Effector memory CD4-positive, alpha-beta T cell (primary cell): ENCODE data around the gene FSTL4.

Experiments
- DNase-seq, 3 donors: peaks; one replicate each; pipeline ENCODE4 v3.0.0-alpha.2; 2020
- H3K27ac ChIP-seq: 2 replicates; pipeline ENCODE4 v1.7.0; 2013; ENCODE audit warnings: mild to moderate bottlenecking, low read length, moderate library complexity; ENCODE audit not compliant: insufficient read depth, poor library complexity, severe bottlenecking
- H3K27me3 ChIP-seq: replicated peaks from 2 replicates; pipeline ENCODE4 v1.7.0; 2013; ENCODE audit warnings: mild to moderate bottlenecking, low read length; ENCODE audit not compliant: insufficient read depth, control insufficient read depth, poor library complexity, severe bottlenecking
- H3K36me3 ChIP-seq: 2 replicates; pipeline ENCODE4 v1.7.0; 2013; ENCODE audit warnings: mild to moderate bottlenecking, low read length, moderate library complexity; ENCODE audit not compliant: control insufficient read depth, insufficient read depth
- H3K4me1 ChIP-seq: 2 replicates; pipeline ENCODE4 v1.7.0; 2013; ENCODE audit warnings: low read length, mild to moderate bottlenecking; ENCODE audit not compliant: control insufficient read depth, insufficient read depth, poor library complexity, severe bottlenecking
- H3K4me3 ChIP-seq: 2 replicates; pipeline ENCODE4 v1.7.0; 2013; ENCODE audit warnings: low read length, low read depth, mild to moderate bottlenecking; ENCODE audit not compliant: insufficient read depth, poor library complexity, severe bottlenecking
- H3K9me3 ChIP-seq: 2 replicates; pipeline ENCODE4 v1.7.0; 2013; ENCODE audit warnings: mild to moderate bottlenecking, low read length, moderate library complexity; ENCODE audit not compliant: control insufficient read depth

FSTL4 gene

GRCh38 chr5:133347039-133347438, 265.3 kb downstream of the FSTL4 start:
- no peaks in the 10 kb centered on the region for H3K27me3 ChIP-seq
- DNase-seq: no peak
- H3K4me3 ChIP-seq: no peak overlapping the region
- no peak overlapping the region for H3K27ac ChIP-seq
- no peaks in the 10 kb centered on the region for H3K36me3 ChIP-seq
- H3K9me3 ChIP-seq: no peaks in the 10 kb centered on the region
- H3K4me1 ChIP-seq: no peaks in the 10 kb centered on the region

DNA sequence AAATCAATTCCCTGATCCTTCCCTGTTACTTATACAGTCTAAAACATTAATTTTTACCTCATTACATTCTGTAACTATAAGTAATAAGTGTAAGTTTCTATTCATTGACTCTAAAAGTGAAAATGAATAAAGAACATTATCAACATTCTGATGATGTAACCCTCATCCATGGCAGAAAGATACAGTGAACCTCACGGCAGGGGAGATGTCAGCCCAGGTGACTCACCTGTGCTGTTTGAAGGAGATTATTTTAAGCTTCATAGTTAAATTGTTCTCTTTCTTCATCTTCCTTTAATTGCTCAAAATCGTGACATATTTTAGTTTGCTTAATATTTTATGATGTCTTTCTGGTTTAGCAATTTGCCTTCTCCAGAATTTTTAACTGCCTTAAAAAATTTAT, 268.1 kb downstream of the FSTL4 start:
- no peak overlapping the region for H3K4me3 ChIP-seq

DNA sequence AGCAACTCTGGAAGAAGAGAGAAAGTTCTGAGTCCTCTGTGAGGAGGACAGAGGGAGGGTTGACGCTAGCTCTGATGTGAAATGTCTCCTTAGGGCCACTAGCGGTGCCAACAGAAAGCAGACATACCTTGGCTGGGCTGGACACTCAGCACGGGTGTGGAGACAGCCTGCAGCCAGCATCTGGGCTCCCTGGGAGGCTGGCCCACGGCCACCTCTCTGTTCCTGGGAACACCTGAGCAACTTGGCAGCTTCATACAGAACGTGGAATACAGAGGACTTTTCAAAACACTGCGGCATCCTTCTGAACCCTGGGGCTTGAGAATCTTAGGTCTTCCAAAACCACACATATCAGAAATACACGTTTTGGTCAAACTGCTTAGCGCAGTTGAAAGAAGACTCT, 269.1 kb downstream of the FSTL4 start:
- H3K4me3 ChIP-seq: no peak overlapping the region
- DNase-seq: no peak
- no peaks in the 10 kb centered on the region for H3K36me3 ChIP-seq
- no peaks in the 10 kb centered on the region for H3K27me3 ChIP-seq
- H3K9me3 ChIP-seq: no peaks in the 10 kb centered on the region
- H3K27ac ChIP-seq: no peak overlapping the region
- H3K4me1 ChIP-seq: no peaks in the 10 kb centered on the region

More for the DNA sequence above, 268.1 kb downstream of the FSTL4 start:
- Histone ChIP-seq H3K27ac (no peak overlapping the region), H3K9me3 (no peaks in the 10 kb centered on the region), H3K4me1 (no peaks in the 10 kb centered on the region), H3K27me3 (no peaks in the 10 kb centered on the region), H3K36me3 (no peaks in the 10 kb centered on the region)
- DNase-seq: no peak

DNA sequence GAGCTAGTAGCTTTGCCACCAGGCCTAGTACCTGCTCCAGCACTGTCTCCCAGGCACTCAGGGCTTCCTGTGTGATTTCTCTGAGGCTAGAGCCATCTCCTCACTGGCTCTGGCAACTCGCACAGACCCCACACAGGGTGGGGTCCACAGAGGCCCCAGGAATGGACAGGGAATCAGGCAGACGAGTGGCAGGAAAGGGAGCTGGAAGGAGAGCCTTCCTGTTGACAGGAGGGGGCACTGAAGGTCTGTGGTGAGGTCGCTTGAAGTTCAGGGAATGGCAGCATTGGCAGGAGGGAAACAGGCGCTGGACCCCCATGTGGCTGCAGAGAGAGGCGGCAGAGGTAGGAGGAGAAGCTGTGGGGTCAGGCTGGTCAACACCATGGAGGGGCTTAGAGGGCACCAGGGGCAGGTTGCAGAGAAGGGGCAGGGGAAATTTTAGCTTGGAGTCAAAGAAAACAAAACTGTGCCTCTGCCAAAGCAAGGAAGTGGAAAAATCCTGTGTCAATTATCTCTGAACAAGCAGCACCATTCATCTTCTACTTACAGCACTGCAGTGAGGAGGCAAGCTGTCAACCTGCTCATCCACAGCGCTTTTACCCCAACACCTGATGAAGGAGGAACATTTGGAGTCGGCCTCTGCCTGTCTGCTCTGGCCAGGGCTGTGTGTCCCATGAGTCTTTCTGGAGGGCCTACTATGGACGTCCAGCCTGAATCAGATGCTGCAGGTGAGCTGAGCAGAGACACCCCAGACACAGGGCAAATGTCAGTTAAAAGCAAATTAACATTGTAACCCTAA, 270.2 kb downstream of the FSTL4 start:
- no peak overlapping the region for H3K27ac ChIP-seq
- no peaks in the 10 kb centered on the region for H3K27me3 ChIP-seq
- H3K4me1 ChIP-seq: no peaks in the 10 kb centered on the region
- no peaks in the 10 kb centered on the region for H3K9me3 ChIP-seq
- no peak for DNase-seq
- H3K36me3 ChIP-seq: no peaks in the 10 kb centered on the region
- H3K4me3 ChIP-seq: no peak overlapping the region

DNA sequence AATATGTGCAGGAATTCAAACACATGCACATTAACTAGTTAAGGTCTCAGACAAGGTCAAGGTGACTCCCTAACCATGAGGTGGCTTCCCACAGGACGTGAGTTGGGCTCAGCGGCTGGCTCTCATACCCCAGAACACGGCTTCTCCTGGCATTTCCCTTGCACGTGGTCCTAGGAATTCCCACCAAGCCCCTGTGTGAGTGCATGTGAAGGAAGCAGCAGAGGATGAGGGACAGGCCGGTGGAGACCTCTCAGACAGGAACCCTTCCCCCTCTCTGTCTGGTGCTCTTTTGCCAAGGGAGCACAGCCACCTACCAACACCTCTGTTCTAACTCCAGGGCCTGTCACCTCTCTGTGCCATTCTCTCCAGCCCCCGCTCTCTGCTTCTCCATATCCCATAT, 271.0 kb downstream of the FSTL4 start:
- Histone ChIP-seq H3K4me3 (no peak overlapping the region), H3K4me1 (no peaks in the 10 kb centered on the region), H3K9me3 (no peaks in the 10 kb centered on the region), H3K27ac (no peak overlapping the region), H3K27me3 (no peaks in the 10 kb centered on the region), H3K36me3 (no peaks in the 10 kb centered on the region)
- DNase-seq: no peak

DNA sequence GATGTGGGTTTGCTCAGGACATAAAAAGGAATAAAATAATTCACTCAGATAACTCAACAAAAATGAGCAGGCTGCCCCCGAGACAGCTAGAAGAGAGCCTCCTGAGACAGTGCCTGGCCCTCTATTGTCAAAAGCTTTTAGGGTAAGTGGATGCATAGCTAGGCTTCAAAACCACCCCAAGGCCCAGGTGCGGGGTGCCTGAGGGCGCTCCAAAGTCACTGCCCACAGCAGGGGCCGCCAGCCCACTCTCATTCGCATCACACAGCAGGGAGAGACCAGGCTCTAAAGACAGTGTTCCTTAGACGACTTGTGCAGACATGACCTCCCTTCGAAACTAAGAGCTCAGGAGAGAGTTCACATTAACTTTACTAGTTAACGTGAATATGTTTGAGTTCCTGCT, 271.5 kb downstream of the FSTL4 start:
- H3K36me3 ChIP-seq: no peaks in the 10 kb centered on the region
- DNase-seq: no peak
- H3K27ac ChIP-seq: no peak overlapping the region
- no peaks in the 10 kb centered on the region for H3K27me3 ChIP-seq
- no peaks in the 10 kb centered on the region for H3K4me1 ChIP-seq
- H3K4me3 ChIP-seq: no peak overlapping the region
- no peaks in the 10 kb centered on the region for H3K9me3 ChIP-seq

DNA sequence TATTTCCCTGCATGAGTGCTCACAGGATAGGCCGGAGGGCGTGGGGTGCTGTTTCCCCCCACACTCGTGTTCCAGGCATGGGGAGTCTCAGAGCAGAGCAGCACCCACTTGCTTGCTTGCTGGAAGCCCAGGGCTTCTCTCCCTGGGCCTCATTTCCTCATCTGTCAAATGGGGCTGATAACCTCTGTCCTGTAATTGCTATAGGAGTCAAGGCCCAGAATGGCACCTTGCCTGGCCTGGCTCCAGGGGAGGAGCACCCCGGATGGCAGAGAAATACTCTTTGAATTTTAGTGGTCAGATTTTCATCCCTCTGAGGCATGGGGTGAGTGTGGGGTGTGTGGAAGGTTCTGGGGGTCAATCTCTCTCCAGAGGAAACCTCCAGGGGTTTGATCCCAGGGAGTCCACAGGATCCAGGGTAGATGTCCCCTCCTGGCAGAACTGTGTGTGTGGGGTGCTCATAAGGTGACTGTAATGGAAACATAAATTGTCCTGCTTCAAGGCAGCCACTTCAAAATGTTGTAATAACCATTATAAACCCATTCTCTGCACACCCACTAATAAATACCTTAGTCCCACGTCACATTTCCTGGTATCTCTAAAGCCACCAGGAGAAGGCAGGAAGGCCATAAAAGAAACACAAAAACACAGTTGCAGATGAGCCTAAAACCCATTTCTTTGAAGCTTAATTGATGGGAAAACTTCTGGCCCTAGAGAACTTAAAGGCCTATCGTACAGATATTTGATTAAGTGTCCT, 272.2 kb downstream of the FSTL4 start:
- Histone ChIP-seq H3K27me3 (no peaks in the 10 kb centered on the region), H3K4me3 (no peak overlapping the region), H3K27ac (no peak overlapping the region), H3K4me1 (no peaks in the 10 kb centered on the region), H3K36me3 (no peaks in the 10 kb centered on the region), H3K9me3 (no peaks in the 10 kb centered on the region)
- DNase-seq: no peak

DNA sequence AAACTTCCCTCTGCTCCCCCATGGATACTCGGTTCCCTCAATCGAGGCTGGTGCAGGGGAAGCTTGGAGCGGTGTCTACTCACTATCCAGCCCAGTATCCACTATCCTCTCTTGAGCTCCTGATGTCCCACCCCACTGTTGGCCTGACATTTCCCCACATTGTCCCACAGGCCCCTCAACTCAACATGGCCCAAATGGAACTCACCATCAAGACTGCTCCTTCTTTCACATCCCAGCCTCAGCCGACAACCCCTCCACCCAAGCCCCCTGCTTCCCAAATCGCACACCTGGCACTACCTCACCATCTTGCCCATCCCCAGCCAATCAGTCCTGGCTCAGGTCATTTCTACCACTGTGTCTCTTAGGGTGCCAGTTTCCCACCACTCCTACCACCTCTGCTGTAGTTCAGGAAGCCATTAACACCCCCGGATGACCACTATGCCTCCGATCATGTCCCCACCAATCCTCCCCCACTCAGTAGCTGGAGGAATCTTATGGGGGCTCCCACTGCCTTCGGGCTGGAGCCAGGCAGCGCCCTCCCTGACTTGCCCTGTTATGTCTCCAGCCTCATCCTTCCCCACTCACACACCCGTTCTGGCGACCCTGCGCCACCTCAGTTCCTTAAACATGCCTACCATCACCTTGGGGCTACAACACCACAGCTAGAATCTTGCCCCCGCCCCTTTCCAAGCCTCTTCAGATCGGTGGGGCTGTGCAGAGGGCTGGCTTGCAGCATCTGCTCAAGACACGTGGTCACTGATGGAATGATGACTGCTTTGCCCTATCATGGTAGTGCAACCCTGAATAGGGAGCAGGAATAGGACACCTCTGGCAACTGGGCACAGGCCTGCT, 273.6 kb downstream of the FSTL4 start:
- H3K9me3 ChIP-seq: no peaks in the 10 kb centered on the region
- DNase-seq: no peak
- no peaks in the 10 kb centered on the region for H3K36me3 ChIP-seq
- H3K27ac ChIP-seq: no peak overlapping the region
- no peaks in the 10 kb centered on the region for H3K27me3 ChIP-seq
- no peaks in the 10 kb centered on the region for H3K4me1 ChIP-seq
- no peak overlapping the region for H3K4me3 ChIP-seq

GRCh38 chr5:133337795-133338445, 274.4 kb downstream of the FSTL4 start:
- Histone ChIP-seq H3K4me1 (no peaks in the 10 kb centered on the region), H3K9me3 (no peaks in the 10 kb centered on the region)
- DNase-seq: no peak

More at GRCh38 chr5:133337795-133338445, 274.4 kb downstream of the FSTL4 start:
- no peak overlapping the region for H3K4me3 ChIP-seq
- no peaks in the 10 kb centered on the region for H3K27me3 ChIP-seq
- H3K36me3 ChIP-seq: no peaks in the 10 kb centered on the region
- H3K27ac ChIP-seq: no peak overlapping the region
